Loucy (cell line): Measurements from ENCODE around the gene PAM.

Source experiments
- EZH2phosphoT487 ChIP-seq: fragments of 200-600 bp; IDR thresholded peaks from 2 replicates; pipeline ENCODE4 v1.6.1; 2018; ENCODE audit warnings: antibody characterized with exemption, mild to moderate bottlenecking, moderate library complexity, borderline replicate concordance
- TF ChIP-seq, protein P1 (sequence below): fragments of 200-600 bp; sonication (generic); conservative IDR thresholded peaks from 2 replicates; pipeline ENCODE4 v1.5.1; 2014; ENCODE audit warnings: mild to moderate bottlenecking, antibody characterized with exemption, low read length

DNA sequence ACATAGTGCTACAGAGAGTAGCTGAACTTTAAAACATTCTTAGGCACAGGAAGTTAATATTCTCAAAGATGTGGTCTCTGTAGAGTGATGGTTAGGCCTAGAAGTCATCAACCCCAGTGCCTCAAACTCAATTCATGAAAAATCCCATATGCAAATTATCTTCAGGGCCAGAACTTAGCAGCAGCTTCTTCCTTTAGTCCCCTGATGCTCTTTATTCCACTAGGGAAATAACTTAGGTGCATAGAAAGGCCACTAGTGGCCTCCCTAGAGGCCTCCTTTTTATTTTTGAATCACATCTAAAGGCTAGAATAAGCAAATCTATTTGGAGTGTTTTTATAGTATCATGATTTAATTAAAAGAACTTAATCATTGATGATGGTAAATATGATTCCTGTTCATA lies 276.5 kb downstream of the PAM start:
- TF ChIP-seq, protein P1, sequence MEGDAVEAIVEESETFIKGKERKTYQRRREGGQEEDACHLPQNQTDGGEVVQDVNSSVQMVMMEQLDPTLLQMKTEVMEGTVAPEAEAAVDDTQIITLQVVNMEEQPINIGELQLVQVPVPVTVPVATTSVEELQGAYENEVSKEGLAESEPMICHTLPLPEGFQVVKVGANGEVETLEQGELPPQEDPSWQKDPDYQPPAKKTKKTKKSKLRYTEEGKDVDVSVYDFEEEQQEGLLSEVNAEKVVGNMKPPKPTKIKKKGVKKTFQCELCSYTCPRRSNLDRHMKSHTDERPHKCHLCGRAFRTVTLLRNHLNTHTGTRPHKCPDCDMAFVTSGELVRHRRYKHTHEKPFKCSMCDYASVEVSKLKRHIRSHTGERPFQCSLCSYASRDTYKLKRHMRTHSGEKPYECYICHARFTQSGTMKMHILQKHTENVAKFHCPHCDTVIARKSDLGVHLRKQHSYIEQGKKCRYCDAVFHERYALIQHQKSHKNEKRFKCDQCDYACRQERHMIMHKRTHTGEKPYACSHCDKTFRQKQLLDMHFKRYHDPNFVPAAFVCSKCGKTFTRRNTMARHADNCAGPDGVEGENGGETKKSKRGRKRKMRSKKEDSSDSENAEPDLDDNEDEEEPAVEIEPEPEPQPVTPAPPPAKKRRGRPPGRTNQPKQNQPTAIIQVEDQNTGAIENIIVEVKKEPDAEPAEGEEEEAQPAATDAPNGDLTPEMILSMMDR, result peak; percentile 42
- no peak for TF ChIP-seq EZH2phosphoT487
